ENCODE results near the gene BICRAL. TPM values are rescaled to one million over a fixed set of nuclear protein-coding genes. Genes with fewer than 3 reads are reported as not detected.

The BICRAL gene
- total and polyA plus RNA-seq, 2 of the 4 experiments (the other 2 are of a cell fraction) = 4.0 to 6.1 TPM

DNA sequence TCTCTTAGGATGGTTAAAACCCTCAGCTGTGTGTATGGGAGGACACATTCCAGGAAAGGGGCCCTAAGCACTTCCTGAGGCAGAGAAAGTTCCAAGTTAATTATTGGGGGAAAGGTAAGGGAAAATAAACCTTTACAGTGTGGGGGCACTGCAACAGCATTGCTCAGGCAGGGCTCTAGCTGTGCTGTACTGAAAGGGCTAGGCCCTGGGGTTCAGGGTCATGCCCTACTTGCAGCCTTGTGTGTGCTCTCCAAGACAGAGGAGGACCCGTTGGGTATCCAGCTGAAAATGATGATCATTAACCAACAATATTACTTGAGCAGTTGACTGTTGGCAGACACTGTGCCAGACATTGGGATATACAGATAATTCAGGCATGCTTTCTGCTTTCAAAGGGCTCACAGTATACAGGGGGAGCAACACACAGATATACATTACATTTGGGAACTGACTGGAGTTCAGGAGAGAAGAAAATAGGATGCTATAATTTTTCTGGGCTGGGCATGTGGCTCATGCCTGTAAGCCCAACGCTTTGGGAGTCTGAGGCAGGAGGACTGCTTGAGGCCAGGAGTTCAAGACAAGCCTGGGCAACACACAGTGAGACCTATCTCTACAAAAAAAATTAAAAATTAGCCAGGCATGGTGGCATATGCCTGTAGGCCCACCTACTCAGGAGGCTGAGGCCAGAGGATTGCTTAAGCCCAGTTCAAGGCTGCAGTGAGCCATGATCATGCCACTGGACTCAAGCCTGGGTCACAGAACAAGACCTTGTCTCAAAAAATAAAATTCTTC lies 88.5 kb downstream of the BICRAL start:
- no peak overlapping the region for H2BK20ac ChIP-seq (ENCODE audit: low read depth, low read length)
- no peak overlapping the region for H3K4me2 ChIP-seq (ENCODE audit: low read depth, low read length)
- no peaks in the 10 kb centered on the region for H3K9me3 ChIP-seq (ENCODE audit: control insufficient read depth, insufficient read depth, low read length)
- DNase-seq = no peak
- ATAC-seq (ENCODE audit: low read depth) = no peak
- no CpG with 5 or more reads among the region's 2 CpGs for WGBS, 2 experiments (ENCODE audit: extremely low coverage in 2 of 2, insufficient read length in 1 of 2)
- no peak overlapping the region for H4K5ac ChIP-seq (ENCODE audit: low read depth, low read length)
- no peaks in the 10 kb centered on the region for H3K79me1 ChIP-seq (ENCODE audit: low read depth in 1 of 2, low read length in 2 of 2)
- no peak overlapping the region for H3K4me3 ChIP-seq (ENCODE audit: insufficient read depth, low read depth, low read length)
- no peak overlapping the region for H2BK120ac ChIP-seq (ENCODE audit: low read depth, low read length)
- no peak overlapping the region for H2BK15ac ChIP-seq (ENCODE audit: low read depth, low read length)
- H2AFZ ChIP-seq (replicated peaks; ENCODE audit: low read length, poor library complexity) = no peak overlapping the region
- no peaks in the 10 kb centered on the region for H3K4me1 ChIP-seq (ENCODE audit: control insufficient read depth, insufficient read depth, low read length)
- no peak overlapping the region for H3K9ac ChIP-seq (ENCODE audit: low read depth, low read length)
- H4K91ac ChIP-seq (ENCODE audit: insufficient read depth, low read depth, low read length) = no peak overlapping the region
- peaks cover 7% of the 10 kb centered on the region; the same call in 1 of the 2 replicates for H3K36me3 ChIP-seq (ENCODE audit: control insufficient read depth, insufficient read depth, low read length)
- TF ChIP-seq, protein P1, sequence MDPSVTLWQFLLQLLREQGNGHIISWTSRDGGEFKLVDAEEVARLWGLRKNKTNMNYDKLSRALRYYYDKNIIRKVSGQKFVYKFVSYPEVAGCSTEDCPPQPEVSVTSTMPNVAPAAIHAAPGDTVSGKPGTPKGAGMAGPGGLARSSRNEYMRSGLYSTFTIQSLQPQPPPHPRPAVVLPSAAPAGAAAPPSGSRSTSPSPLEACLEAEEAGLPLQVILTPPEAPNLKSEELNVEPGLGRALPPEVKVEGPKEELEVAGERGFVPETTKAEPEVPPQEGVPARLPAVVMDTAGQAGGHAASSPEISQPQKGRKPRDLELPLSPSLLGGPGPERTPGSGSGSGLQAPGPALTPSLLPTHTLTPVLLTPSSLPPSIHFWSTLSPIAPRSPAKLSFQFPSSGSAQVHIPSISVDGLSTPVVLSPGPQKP (IDR thresholded peaks at IDR 0.05; ENCODE audit: borderline replicate concordance, low read depth, low read length) = no peak
- TF ChIP-seq CHD1 (IDR thresholded peaks at IDR 0.05; ENCODE audit: low read depth, low read length) (no peak), SMC3 (IDR thresholded peaks at IDR 0.05; ENCODE audit: low read depth, low read length) (no peak), POLR2A (IDR thresholded peaks at IDR 0.05; ENCODE audit: low read depth, low read length) (no peak), RAD21 (IDR thresholded peaks at IDR 0.05; ENCODE audit: low read length) (no peak), FOS (IDR thresholded peaks at IDR 0.05; ENCODE audit: low read depth, low read length) (no peak), CEBPB (IDR thresholded peaks at IDR 0.05; ENCODE audit: low read depth, low read length) (no peak), BHLHE40 (IDR thresholded peaks at IDR 0.05; ENCODE audit: low read depth, low read length) (no peak), MAFK (IDR thresholded peaks at IDR 0.05; ENCODE audit: low read depth, low read length) (no peak), RFX5 (IDR thresholded peaks at IDR 0.05; ENCODE audit: low read depth, low read length) (no peak), NFE2L2 (IDR thresholded peaks at IDR 0.05; ENCODE audit: low read depth, low read length) (no peak), RCOR1 (IDR thresholded peaks at IDR 0.05; ENCODE audit: insufficient replicate concordance, low read length) (no peak)
- TF ChIP-seq, protein P2, sequence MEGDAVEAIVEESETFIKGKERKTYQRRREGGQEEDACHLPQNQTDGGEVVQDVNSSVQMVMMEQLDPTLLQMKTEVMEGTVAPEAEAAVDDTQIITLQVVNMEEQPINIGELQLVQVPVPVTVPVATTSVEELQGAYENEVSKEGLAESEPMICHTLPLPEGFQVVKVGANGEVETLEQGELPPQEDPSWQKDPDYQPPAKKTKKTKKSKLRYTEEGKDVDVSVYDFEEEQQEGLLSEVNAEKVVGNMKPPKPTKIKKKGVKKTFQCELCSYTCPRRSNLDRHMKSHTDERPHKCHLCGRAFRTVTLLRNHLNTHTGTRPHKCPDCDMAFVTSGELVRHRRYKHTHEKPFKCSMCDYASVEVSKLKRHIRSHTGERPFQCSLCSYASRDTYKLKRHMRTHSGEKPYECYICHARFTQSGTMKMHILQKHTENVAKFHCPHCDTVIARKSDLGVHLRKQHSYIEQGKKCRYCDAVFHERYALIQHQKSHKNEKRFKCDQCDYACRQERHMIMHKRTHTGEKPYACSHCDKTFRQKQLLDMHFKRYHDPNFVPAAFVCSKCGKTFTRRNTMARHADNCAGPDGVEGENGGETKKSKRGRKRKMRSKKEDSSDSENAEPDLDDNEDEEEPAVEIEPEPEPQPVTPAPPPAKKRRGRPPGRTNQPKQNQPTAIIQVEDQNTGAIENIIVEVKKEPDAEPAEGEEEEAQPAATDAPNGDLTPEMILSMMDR (conservative IDR thresholded peaks at IDR 0.05; ENCODE audit: low read depth, low read length) = no peak
- TF ChIP-seq, protein P3, sequence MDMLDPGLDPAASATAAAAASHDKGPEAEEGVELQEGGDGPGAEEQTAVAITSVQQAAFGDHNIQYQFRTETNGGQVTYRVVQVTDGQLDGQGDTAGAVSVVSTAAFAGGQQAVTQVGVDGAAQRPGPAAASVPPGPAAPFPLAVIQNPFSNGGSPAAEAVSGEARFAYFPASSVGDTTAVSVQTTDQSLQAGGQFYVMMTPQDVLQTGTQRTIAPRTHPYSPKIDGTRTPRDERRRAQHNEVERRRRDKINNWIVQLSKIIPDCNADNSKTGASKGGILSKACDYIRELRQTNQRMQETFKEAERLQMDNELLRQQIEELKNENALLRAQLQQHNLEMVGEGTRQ (IDR thresholded peaks at IDR 0.05; ENCODE audit: low read depth, low read length) = no peak
- POLR2A ChIA-PET (ENCODE audit: unreplicated experiment) = no interaction called here
- no TSS peak for BruUV-seq (replicated peaks)
- H4K8ac ChIP-seq (ENCODE audit: low read depth in 2 of 2, low read length in 2 of 2) = no peak overlapping the region
- dilution Hi-C loops (cut with HindIII; ENCODE audit: low sequenced_read_pairs, unreplicated experiment) = loop anchor here (25.0 kb wide), 1 partner anchor 208 kb away; no protein-coding TSS in a partner anchor
- H3K14ac ChIP-seq (replicated peaks; ENCODE audit: low read depth, low read length) = no peak overlapping the region
- no peak overlapping the region for H3K23ac ChIP-seq (ENCODE audit: low read depth, low read length)
- H3K56ac ChIP-seq (ENCODE audit: extremely low read depth, insufficient read depth, low read length) = no peak overlapping the region
- no peaks in the 10 kb centered on the region for H4K20me1 ChIP-seq (ENCODE audit: insufficient read depth, low read length)
- H2BK5ac ChIP-seq (ENCODE audit: low read depth, low read length, poor library complexity, severe bottlenecking) = no peak overlapping the region
- no peak overlapping the region for H3K4ac ChIP-seq (ENCODE audit: low read depth, low read length)
- H2AK9ac ChIP-seq (replicated peaks; ENCODE audit: low read depth, low read length, poor library complexity) = peak overlapping the region; percentile 50
- H3K9me1 ChIP-seq (ENCODE audit: insufficient read depth, low read length) = no peaks in the 10 kb centered on the region
- no peak overlapping the region for H3K27ac ChIP-seq (ENCODE audit: insufficient read depth, low read length)
- intact Hi-C loops (cut with micrococcal nuclease) = no loop called here
- H2AK5ac ChIP-seq (ENCODE audit: low read depth, low read length) = no peak overlapping the region
- no peak overlapping the region for H3K18ac ChIP-seq (ENCODE audit: low read depth, low read length)
- CTCF ChIA-PET = no interaction called here
- no peaks in the 10 kb centered on the region for H3K27me3 ChIP-seq (ENCODE audit: control insufficient read depth, insufficient read depth, low read length)
- in situ Hi-C loops (cut with MboI; ENCODE audit: low sequenced_read_pairs) = no loop called here
